GM21717 (cell line): ENCODE data around the gene PANK4.

Experiments used
- ATAC-seq: cut with Tn5 transposase; IDR thresholded peaks from one replicate; pipeline ENCODE4 v1.9.1; 2021; ENCODE audit warnings: mild to moderate bottlenecking, moderate library complexity; ENCODE audit not compliant: unreplicated experiment

The PANK4 gene

DNA sequence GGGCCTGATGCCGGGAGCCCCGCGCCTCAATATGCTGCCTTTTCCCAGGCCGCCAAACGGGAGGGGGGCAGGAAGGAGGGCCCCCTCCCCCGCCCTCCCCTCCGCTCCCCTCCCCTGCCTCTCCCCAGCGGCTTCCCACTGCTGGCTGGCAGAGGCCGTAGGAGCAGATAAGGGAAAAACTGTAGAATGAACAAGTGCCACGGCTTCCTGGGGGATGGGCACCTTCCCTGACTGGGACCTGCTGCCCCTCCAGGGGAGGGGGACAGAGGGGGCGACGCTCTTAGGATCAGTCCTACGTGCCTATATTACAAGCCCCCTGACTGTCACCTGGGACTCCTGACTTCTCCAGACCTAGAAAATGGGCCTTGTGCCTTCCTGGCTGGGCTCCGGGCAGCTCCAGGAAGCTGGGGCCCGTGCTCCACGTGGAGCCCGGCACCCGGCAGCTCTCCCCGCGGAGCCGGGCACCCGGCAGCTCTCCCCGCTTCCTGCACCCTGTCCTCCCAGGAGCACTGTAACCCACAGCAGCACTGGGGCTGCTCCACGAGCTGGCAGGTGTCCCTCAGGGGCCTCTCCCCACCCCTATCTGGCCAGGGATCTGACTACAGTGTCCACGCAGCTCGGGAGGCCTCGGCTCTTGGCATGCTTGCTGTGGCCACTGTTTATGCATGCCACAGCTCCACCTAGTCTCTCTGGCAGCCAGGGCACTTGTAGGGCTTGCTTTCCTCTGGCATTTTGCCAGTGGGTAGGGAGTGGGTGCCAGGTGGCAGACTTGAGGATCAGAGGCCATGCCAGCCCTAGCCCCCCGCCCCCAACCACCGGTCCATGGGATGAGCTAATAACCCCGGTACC lies 4.3 kb upstream of the PANK4 start:
- no peak for ATAC-seq

DNA sequence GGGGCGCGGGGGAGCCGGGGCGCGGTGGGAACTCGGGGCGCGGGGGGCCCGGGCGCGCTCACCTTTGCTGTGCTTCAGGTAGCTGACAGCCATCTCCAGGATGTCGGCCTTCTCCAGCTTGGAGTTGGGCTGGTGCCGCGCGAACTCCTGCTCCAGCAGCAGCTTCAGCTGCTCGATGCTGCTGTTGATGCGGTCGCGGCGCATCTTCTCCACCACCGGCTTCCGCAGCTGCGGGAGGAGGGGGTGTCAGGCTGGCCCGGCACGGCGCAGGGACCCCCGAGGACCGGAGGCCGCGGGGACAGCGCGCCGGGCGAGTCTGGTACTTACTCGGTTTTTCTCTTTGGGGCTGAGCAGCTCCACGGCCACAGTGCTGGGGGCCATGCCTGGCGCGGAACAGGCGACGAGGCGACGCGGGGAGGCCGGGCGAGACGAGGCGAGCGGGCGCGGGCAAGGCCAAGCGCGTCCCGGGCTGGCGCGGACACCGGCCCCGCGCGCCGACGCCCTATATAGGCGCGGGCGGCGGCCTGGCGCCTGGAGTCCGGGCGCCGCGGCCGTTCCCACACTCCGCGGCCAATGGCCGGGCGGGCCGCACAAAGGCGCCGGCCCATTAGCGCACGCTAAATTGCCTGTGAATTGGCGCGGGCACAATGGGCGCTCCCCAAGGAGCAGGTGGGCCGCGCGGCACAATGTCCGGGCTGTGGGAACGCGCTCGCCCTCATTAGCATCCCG lies 3.6 kb upstream of the PANK4 start, which contains the start of gene HES5:
TSS of gene HES5 (minus strand) at position 480 of the 729 bp plus-strand sequence. CDS start at position 381, 99 bp downstream.
- no peak for ATAC-seq

DNA sequence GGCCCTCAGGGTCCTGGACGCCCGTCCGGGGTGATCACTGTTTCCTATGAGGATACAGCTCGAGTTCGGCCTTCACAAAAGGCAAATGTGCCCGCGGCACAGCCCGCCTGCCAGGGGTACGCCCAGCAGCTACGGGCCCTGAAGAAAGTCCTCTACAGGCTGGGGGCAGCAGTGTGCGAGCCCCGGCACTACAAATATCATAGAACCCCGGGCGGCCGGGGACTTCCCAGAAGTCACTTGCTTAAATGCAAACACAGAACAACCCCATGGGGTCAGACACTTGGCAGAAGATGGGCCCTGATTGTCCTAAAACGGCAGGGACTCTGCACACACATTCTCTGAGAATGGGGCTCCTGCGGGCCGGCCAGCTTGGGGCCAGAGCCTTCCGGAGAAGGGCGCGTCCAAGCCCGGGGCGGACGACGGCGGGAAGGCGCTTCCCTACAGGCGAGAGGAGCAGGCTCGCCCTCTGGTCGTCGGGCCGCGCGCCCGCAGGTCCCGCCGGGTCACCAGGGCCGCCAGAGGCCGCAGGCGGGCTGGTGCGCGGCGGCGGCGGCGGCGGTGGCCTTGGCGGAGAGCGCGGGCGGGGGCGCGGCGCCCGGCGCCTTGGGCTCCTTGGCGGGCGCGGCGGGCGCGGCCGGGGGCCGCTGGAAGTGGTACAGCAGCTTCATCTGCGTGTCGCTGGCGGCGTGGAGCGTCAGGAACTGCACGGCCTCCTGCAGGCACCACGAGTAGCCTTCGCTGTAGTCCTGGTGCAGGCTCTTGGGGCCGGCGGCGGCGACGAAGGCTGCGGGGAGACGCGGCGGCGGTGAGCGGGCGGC lies 2.8 kb upstream of the PANK4 start:
- no peak for ATAC-seq

DNA sequence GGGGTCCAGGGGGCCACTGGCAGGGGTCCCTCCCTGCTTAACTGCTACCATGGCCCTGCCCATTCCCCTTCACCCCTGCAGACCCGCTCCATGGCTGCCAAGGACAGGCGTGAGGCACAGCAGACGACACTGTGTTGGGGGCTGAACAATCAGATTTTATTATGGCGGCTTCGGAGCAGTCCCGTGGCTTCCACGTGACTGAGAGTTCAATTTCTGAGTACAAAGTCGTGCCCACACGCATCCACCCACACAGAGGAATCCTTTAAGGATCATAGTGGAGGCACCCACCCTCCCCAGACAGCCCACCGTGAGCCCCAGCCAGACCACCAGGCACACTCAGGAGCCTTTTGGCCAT lies 2.2 kb upstream of the PANK4 start:
- no peak for ATAC-seq

DNA sequence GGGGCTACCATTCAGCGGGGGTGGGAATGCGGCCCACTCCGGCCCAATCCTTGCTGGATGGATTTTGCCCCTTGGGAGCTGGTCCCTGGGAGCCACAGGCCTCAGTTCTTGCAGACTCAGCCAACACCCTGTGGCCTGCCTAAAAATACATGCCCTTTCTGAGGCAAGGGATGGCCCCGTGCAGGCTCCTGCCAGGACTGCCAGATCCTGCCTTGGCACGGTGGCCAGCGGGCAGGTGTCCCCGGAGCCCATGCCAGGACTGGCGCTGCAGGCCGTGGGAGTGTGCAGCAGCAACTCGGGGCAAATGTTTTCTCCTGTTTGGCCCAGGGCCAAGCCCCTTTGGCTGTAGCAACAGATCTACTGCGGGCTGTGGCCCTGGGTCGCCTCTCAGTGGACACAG lies 1.6 kb upstream of the PANK4 start:
- no peak for ATAC-seq

DNA sequence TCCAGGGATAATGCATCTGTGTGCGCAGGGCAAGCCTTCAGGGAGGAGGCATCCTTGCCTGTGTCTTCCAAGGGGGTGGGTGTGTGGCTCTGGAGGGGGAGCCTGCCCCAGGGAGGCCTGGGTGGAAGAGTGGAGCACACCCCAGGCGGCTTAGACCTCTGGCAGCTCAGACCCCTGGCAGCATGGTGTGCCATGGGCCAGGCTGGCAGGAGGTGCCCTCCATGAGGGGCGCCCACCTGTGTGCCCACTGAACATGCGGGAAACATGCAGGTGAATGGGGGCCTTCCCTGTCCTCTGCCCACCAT lies 1.1 kb upstream of the PANK4 start:
- no peak for ATAC-seq

DNA sequence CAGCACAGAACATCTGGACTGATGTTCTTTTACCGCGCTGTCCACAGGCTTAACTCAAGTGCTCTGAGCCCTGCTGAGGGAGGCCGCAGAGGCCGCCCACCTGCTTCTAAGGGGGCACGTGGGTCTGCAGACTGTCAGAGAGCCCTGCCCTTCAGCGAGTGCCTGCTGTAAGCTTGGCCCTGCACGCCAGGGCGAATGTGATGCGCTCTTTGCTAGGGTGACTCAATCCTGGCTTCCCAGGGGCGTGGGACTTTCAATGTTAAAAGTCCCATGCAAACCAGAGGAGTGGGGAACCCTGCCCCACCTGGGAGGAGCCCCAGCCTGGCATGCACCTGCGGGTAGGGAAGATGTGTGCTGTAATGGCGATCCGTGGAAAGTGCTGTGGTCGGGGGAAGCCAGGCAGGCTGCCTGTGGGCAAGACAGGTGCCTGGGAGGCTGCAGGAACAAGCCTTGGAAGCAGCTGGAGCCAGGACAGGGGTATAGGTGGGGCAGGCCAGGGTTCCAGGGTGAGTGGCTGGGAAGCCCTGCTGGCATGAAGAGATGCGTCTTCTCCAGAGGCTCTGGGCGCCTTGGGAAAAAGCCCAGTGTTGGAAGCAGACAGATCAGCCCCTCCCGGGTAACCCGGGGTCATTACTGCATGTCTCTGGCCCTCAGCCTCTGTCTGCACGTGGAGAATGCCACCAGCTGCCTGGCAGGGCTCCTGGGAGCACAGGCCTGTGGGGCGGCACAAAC lies 594 bp upstream of the PANK4 start:
- ATAC-seq, result peak; percentile 38

DNA sequence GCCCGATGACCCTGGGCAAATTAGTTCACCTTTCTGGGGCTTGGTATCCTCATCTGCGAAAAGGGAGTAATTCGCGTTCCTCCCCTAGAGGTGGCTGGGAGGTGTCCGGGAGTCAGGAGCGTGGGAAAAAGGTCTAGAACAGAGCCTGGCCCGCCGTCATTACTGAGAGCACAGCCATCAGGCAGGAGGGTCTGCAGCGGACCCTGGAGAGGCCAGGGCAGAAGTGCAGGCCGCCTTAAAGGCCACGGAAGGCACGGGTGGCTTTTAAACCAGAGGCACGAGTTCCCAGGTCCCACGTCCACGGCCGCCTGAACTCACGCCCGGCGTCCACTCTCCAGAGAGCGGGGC lies 850 bp downstream of the PANK4 start:
- ATAC-seq, result no peak

DNA sequence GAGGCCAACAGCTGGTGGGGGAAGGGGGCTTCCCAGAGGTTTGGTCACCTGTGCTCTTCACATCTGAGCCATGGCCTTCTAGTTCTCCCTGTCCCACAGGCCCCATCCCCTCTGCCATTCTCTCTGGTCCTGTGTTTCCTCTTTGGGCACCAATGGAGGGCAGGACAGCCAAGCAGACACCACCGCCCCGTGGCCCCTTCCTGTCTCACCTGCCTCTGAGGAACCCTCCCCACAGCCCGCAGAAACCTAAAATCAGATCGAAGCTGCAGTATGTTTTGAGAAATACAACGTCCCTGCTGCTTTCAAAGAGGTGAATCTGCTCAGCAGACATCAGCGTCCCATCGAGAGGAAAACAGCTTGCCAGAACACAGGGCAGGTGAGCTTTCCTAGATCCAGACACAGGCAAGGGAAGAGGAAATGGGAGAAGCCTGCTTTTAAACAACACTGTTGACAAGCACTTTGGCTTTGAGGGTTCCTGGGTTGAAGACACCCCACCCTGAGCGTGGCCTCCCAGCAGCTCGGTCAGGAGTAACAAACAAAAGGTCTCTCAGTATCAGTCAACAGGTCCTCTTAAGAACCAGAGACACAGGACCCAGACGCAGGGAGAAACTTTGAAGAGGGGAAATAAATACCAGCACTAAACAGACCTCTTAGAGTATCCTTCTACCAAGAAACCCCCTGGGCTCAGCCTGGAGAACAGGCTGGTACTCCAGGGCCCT lies 2.3 kb downstream of the PANK4 start:
- ATAC-seq, result no peak

DNA sequence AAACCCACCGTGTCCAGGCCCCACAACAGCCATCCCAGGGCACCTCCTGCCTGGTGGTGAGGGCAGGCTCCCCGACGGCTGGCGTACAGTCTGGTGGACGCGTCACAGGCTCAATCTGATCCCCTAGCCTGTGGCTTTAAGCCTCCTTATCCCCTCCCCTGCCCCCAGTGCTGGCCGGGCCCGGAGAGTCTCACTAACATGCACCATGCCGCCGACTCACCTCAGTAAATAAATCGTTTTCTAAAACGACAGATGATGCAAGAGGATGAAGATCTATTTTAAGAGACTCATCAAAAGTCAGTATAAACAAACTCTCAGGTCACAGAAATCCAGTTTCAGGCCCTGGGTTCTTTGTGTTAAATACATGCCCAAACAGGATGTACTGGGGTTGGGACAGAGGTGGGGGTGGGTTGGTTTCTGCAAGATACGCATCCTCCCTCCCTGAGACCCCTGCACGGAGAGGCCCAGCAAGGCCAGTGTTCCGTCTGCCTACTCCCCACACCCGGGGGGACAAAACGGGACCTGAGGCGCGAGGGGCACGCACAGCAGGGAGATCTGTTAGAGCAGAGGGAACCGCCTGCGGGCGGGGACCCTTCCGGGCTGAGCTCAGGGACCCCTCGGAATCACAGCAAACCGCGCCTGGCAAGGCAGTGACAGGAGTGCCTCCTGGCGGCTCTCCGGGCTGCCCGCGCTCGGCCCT lies 3.1 kb downstream of the PANK4 start:
- no peak for ATAC-seq

DNA sequence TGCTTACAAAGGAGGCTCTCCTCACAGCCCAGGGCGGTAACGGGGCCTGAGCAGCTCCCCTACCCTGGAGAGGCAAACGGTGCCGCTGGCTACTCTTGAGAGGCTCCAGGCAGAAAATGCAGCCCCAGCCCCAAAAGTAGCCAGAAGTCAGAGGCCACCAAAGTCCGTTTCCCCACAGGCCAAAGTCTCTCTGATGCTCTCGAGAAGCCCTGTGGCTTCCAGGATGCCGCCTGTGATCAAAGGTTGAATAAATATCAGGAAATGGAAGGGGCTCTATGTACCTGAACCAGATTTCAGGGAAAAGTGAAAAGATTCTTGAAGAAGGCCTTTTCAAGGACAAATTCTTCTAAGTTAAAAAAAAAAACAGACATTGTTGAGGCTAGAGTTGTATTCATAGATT lies 4.2 kb downstream of the PANK4 start:
- no peak for ATAC-seq

DNA sequence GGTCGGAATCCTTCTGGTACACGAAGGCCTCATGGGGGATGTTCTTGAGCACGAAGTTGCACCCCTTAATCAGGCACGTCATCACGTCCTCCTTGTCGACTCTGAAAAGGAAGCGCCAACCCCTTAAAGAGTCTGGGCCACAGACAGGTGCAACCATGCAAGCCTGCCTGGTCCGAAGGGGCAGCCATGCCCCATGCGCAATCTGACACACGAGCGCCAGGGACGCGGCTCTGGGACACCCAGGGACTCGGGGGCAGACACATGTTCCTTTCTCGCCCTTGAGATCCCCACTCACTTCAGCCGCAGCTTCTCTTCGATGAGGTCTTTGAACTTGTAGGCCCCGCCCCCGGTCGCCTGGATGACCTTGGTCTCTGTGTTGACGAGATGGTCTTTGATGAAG lies 5.6 kb downstream of the PANK4 start:
- ATAC-seq, result no peak

DNA sequence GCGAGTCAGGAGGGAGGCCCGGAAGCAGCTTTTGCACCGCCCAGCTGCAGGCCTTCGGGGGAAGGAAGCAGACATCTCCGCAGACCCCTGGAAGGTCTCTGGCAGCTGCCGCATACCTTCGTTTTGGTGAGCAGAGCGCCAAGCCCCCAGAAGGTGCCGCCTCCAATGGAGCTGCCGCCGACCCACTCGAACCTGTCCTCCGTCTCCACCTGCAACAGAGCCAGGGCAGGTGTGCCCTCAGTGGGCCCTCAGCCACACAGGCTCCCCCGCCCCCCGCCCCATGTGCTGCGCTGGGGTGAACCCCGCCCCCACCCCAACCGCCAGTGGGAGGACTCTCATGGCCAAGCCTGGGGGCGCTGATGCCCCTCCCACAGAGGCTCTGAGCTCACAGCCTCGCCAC lies 6.2 kb downstream of the PANK4 start:
- ATAC-seq, result no peak

DNA sequence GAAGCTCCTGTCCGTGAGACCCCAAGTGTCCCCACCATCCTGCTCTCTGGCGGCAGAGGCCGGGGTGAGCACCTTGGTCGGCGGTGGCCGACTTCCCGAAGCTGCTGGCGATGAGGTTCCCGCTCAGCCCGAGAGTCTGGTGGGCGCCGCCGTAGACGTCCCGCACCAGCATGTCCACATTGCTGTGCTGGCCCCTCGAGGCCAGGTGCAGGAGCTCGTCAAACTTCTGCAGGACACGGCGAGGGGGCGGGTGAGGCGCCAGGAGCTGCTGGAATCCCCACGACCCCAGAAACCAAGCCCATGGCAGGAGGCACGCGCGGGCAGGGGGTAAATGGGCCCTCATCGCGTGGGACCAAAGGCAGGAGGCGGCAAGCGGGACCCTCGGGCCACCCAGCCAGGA lies 6.7 kb downstream of the PANK4 start:
- ATAC-seq, result no peak

DNA sequence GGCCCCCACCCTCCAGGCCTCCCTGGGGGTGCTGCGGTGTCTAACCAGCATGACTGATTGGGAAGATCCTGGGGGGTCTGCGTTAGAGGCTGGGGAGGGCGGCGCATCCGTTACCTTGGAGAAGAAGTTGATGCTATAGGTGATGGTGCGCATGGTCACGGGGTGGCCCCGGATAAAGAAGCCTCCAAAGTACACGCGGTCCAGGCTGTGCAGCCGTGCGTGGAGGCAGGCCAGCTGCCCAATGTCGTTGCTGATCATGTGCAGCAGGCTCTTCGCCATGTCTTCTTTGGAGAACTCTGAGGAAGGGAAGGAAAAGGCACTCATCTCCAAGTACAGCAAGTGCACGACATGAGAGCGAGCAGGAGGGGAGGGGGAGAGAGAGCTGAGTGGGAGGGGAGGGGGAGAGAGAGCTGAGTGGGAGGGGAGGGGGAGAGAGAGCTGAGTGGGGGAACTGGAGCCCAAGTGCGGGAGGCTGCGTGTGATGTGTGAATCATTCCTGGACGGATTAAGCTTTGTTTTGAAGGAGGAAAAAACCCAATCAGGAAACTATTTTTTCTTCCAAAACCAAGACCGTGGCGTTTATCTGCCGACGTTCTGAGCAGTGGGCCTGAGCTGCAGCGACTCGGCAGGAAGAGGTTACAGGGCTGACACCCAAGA lies 7.2 kb downstream of the PANK4 start:
- ATAC-seq, result no peak

DNA sequence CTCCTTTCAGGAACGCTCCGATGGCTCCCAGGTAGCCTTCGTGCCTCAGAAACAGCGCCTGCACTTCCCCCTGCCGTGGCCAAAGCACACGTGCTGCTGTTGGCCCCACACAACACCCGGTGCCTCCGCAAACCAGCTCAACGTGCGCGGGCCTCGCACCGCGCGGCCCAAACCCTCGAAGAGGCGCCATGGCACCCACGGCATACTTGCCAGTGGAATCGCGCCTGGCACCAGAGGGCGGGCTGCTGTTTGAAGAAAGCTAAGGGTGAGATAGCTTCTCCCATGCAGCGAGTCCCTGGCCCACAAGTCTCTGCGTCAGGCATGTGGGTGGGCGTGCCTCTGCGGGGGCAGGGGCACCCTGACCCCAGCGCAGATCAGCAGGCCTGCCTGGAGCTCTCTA lies 7.9 kb downstream of the PANK4 start:
- ATAC-seq, result no peak

DNA sequence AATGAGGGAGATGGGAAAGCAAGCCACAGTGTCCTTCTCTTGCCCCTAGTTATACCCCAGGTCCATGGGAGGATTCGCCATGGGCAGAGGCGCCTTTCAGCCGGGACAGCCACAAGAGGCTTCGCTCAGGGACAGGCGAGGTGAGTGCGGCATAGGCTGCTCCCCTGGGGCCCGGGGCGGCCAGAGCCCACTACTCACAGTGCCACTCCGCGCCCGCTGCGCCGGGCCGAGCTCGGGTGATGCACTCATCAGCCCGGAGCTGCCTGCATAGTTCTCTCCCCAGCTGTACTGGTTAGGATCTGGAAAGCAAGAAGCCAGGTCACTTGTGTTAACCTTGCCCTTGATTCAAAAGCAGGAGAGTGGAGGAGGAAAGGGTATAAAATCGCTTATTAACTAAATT lies 8.4 kb downstream of the PANK4 start:
- ATAC-seq, result no peak

DNA sequence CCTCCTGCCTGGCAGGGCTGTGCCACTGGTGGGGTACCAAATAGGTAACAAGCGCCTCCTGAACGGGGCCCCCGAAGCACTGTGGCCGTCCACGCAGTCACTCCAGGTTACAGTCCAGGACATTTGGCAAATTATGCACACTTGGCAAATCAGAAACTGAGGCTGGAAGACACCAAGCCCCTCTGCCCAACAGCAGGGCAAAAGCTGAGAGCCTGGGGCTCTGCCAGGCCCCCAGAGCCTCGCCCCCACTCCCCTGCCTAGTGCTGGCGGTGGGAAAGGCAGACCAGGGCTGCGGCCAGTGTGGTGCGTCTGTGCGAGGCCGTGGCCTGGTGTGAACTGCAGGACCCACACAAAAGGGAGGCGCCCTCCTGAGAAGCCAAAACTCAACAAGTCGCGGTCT lies 9.4 kb downstream of the PANK4 start:
- no peak for ATAC-seq

DNA sequence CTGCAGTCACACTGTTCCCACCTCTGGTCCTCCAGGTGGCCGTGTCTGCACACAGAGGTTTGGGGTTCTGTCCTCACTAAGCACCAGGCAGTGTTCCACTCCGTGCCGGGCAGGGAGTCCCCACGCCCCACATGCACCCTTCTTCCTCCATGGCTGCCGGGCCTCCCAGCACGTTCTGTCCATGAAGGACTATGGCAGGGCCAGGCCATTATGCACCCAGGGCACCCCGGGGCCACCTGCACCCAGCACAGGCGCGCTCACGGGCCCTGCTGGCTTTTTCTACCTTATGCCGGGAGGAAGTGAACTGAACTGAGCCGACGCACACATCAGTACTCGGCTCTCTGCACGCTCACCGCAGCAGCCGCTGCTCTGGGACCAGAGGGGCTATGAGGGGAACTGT lies 10.3 kb downstream of the PANK4 start:
- no peak for ATAC-seq

DNA sequence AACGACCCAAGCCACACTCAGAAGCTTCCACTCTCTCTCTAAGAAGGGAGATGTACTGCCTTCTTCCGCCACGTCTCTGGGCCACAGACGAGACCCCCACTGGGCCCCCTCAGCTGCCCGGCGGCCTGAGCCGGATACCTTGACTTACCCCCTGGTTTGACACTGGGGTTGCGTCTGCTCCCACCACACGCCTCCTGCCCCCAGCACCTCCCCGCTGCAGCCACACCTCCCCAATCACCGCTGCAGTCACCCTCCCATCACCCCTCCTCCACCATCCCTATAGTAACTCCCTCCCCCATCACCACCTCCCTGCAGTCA lies 10.7 kb downstream of the PANK4 start:
- no peak for ATAC-seq
